Measurements from ENCODE around the gene TNFRSF19.
"Not testable (repeated sequence)": the region's sequence is repeated elsewhere in the genome, so short reads cannot be mapped to it uniquely, and the experiment has no call there.

Gene TNFRSF19

DNA sequence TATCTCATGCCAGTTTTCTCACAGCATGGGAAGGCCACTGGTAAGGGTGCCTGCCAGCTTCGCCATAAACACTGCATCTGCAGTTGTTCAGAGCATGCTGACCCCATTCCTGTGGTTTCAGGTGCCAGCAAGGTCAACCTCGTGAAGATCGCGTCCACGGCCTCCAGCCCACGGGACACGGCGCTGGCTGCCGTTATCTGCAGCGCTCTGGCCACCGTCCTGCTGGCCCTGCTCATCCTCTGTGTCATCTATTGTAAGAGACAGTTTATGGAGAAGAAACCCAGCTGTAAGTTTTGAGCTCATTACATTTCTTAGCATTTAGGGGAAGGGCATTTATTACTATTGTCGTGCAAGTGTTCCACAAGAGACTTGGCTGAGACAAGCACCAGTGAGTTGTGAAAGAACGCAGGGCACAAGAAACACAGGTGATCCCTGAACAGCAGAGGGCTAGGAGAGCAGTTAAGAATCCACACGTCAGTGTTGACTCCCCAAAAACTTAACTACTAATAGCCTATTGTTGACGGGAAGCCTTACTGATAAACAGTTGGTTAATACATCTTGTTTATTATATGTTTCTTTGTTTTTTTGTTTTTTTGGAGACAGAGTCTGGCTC is 88.8 kb downstream of the TNFRSF19 start:
- no peak for DNase-seq

DNA sequence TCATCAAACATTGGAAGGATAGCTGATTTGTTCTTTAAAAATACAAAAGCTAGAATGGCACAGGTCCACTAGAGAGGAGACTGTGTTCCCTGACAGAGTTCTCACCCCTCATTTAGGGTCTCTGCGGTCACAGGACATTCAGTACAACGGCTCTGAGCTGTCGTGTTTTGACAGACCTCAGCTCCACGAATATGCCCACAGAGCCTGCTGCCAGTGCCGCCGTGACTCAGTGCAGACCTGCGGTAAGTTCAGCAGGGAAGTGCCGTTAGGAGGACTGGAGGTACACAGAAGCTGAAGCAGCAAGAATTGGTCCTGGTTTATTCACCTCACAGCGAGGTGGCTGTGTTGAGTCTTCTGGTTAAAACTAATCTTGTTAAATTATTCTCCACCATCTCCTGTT is 90.0 kb downstream of the TNFRSF19 start:
- no peak for DNase-seq

DNA sequence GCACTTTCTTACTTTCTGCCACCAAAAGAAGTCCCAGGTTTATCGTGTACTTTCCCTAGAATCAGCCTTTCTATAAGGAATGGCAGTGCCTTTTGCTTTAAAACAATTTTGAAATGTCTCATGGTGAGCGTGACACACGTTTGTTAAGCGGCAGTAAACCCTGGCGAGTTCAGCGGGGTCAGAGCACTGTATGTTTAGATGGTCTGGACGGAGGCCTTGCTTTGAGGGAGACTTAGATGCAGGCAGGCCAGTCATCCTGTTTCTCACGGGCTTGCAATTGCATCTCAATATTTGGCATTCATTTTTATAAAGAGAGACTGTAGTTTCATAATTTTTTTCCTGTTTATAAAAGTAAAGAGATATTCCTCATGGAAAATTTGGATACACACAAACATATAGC is 96.4 kb downstream of the TNFRSF19 start:
- DNase-seq = no peak

DNA sequence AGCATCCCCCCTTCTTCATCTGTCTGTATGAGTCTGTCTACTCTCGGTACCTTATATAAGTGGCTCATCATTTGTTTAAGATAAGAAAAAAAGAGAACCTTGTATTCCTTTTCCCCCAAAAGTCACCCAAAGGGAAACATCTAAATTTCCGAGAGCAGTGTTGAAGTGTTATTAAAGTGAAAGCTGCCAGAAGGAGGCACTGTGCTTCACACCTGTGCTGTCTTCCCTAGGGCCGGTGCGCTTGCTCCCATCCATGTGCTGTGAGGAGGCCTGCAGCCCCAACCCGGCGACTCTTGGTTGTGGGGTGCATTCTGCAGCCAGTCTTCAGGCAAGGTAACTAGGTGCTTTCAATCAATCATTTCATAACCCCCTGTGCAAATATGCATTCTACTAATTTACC is 97.5 kb downstream of the TNFRSF19 start:
- no peak for DNase-seq

DNA sequence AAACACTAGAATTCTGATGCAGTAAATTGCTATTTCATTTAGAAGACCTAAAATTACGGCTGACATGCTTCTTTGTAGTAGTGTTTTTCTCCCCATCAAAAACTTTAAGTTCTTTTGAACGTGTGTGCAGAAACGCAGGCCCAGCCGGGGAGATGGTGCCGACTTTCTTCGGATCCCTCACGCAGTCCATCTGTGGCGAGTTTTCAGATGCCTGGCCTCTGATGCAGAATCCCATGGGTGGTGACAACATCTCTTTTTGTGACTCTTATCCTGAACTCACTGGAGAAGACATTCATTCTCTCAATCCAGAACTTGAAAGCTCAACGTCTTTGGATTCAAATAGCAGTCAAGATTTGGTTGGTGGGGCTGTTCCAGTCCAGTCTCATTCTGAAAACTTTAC is 98.3 kb downstream of the TNFRSF19 start:
- DNase-seq = peak; percentile 31

DNA sequence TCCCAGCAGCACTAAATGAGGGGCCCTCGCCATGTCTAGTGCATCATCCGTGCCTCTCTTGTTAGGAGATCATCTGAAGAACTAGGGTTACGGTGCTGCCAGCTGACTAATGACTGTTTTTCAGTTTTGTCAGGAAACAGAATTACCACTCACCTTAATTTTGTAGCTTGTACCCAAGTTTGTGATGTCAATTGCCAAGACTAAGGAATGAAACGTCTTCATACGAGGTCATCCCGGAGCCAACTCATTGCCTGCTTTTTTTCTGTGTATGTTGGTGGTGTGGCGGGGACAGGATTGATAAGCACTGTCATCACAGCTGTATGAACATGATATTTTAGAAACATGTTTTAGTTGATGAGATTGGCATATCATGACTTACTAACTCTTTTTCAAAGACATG is 100.6 kb downstream of the TNFRSF19 start:
- DNase-seq = no peak

DNA sequence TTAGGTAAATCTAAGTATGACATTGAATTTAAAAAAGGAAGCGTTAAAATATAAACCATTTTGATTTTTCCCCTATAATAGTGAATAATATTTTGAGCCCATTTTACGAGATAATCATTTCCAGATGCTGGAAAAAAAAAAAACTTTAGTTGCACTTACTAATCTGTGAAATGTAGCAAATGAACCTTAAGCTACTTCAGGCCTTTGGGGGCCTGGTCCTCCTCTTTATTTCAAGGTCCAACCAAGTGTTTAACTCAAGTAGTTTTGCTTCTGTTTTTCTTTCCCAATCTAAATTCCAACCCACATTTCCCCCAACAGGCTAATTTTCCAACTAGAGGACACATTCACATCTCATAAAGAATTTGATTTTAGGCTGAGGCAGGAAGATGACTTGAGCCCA is 101.2 kb downstream of the TNFRSF19 start:
- peak; percentile 69 for DNase-seq

DNA sequence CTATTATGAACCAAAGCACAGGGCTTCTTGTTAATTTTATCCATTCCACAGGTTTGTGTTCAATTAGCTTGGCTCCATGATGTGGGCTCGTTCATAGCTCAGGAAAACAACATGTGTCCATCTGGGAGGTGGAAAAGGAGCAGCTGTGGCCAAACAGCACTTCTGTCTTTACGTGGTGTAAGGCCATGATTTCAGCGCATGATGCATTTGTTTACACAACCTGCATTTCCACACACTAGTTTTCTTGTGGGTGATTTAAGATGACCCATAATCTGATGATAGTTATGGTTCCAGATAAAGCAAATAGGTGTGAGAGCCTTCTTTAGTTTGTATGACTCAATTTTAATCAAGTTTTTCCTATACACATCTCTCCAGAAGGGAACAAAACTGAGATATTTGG is 101.7 kb downstream of the TNFRSF19 start:
- peak; percentile 26 for DNase-seq

DNA sequence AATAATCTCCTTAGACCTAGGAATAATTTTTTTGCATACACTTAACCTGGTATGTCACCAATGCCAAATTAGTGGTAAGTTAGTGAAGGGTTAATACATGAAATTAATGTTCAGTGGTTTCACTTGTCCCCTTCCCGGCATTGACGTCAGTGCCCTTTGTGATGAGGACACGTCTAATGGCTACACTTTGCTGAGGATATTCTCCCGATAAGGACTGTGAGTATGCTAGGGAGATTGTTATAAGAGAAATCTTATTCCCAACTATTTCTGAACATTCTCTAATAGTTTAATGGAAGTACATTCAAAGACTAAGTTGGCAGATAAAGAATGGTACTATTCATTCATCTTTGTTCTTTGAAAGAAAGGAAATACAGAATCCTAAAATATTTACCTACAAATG is 102.4 kb downstream of the TNFRSF19 start:
- no peak for DNase-seq

DNA sequence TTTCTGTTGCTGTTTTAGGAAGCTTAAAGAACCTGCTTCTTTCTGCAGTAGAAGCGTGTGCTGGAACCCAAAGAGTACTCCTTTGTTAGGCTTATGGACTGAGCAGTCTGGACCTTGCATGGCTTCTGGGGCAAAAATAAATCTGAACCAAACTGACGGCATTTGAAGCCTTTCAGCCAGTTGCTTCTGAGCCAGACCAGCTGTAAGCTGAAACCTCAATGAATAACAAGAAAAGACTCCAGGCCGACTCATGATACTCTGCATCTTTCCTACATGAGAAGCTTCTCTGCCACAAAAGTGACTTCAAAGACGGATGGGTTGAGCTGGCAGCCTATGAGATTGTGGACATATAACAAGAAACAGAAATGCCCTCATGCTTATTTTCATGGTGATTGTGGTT is 103.1 kb downstream of the TNFRSF19 start:
- DNase-seq = peak; percentile 96

DNA sequence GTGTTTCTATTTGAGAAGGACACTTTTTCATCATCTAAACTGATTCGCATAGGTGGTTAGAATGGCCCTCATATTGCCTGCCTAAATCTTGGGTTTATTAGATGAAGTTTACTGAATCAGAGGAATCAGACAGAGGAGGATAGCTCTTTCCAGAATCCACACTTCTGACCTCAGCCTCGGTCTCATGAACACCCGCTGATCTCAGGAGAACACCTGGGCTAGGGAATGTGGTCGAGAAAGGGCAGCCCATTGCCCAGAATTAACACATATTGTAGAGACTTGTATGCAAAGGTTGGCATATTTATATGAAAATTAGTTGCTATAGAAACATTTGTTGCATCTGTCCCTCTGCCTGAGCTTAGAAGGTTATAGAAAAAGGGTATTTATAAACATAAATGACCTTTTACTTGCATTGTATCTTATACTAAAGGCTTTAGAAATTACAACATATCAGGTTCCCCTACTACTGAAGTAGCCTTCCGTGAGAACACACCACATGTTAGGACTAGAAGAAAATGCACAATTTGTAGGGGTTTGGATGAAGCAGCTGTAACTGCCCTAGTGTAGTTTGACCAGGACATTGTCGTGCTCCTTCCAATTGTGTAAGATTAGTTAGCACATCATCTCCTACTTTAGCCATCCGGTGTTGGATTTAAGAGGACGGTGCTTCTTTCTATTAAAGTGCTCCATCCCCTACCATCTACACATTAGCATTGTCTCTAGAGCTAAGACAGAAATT is 103.8 kb downstream of the TNFRSF19 start:
- no peak for DNase-seq

DNA sequence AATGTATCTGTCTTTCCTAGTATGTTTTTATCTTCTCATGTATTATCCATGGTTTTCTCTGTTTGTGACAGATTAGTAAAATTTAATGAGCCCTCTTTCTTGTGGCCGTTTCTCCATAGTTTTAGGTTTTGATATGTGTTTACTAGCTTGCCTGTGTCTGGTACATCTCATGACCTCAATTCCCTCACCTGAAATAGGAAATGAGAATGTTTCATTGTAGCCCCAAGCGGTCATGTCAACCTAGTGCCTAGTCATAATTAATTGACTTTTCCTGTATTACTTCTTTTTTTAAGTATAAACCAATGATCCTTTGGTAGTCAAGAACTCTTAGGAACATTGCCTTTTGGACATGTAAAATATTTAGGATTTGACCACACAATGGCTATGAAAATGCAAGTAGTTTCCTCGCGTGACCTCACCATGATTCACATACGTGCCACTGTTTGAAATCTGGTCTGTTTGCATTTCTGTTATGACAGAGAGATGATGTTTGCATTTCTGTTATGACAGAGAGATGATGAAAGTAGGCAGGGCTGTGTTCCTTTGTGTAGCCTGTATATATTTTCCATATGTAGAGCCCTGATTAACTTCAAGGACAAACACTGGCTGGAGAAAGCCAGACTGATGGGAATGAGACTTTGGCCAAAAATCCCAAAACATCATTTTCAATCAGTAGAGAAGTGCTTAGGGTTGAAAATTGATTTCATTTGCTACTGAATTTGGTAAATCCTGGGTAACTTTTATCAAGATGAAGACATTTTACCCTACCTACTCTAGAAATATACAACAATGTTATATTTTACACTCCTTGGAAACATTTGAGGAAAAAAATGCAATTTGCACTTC is 104.8 kb downstream of the TNFRSF19 start:
- DNase-seq = peak; percentile 94

DNA sequence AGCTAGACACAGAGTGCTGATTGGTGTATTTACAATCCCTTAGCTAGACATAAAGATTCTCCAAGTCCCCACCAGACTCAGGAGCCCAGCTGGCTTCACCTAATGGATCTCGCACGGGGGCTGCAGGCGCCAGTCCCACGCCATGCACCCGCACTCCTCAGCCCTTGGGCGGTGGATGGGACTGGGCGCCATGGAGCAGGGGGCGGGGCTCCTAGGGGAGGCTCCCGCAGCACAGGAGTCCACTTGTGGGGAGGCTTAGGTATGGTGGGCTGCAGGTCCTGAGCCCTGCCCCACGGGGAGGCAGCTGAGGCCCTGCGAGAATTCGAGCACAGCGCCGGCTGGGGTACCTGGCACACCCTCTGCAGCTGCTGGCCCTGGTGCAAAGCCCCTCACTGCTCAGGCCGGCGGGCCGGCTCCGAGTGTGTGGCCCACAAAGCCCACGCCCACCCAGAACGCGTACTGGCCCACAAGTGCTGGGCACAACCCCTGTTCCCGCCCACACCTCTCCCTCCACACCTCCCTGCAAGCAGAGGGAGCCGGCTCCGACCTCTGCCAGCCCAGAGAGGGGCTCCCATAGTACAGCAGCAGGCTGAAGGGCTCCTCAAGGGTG is 107.6 kb downstream of the TNFRSF19 start:
- DNase-seq = not testable (repeated sequence)

DNA sequence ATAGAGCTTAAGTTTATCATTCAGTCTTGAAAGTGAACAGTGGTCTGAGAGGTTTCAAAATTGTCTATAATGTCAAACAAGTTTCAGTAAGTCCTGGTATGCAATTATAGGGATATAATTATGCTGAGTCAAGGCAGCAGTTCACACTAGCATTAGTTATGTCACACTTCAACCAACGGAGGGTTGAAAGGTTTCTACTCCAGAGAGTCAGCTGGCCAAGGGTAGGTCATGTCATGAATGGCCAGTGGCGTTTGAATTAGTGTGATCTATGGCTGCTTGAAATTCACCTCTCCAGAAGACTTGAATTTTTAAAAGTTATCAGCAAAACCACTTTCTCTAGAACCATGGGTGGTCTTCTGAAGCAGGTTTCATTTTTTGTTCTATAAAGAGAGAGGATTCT is 108.6 kb downstream of the TNFRSF19 start:
- DNase-seq = no peak

DNA sequence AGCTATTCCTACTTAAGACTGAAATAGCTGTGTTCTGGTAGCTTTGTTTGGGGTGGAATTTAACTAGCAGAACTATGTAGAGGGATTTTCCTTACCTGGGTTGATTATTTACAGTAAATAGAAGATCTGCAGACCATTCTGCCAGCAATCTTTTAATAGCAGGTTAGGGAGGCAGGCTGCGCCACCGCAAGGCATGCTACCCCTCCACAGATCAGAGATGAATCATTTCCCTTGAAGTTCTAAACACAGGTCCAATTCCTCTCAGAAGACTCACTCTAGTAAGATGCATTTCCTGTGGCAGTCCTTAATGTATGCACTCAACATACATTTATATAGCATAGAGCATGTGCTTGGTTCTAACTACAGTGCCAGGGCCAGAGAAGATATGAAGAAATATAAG is 109.0 kb downstream of the TNFRSF19 start:
- DNase-seq = peak; percentile 85

DNA sequence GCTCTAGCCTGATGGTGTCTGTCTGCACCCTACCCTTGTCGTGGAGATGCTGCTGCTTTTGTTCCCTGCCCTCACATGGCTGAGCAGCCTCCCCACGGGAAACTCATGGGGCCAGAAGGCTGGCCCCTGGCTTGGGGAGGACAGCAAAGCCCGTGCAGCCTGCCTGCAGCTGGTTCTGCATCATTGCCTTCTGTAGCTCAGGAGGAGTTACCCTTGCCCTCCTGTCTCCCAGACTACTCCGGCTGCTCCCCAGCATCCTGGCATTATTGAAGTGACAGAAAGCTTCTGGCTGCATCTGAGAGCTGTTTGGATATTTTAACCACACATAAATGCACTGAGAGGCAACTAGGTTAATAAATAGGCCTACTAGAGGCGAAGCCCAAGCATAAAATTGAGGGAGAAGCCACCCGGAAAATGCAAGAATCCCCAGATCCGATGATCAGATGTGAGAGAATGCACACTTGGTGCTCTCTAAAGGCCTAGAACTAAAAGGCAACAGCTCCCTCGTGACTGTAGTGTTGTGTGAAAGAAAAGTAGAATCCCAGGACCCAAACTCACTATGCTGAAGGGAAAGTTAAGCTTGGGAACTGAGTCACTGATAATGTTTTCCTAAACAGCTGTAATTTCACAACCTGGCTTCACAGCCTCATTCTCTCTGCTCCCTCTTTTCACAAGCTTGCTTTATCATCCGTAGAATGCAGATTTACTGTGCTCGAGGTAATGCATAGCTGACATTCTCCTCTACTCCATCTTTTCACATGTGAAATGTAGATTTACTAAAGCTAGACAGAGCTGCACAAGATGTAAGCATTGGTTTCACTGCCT is 110.8 kb downstream of the TNFRSF19 start:
- peak; percentile 36 for DNase-seq

DNA sequence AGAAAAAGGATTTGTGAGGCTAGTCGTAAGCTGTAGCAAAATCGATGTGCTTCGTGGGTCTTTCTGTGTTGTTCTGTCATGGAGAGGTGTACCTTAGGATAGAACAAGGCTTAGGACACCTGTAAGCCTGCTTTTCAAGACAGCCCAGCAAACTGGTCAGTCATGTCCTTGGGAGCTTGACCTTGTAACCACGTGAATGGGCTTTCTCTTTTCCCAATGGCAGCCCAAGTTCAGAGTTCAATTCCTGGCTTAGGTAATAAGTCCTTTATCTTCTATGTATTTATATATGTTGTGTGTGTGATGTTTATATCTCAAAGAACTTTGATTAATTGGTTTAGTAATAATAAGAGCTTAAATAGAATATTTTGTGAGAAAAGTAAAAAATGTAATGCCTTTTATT is 112.9 kb downstream of the TNFRSF19 start:
- DNase-seq = no peak

DNA sequence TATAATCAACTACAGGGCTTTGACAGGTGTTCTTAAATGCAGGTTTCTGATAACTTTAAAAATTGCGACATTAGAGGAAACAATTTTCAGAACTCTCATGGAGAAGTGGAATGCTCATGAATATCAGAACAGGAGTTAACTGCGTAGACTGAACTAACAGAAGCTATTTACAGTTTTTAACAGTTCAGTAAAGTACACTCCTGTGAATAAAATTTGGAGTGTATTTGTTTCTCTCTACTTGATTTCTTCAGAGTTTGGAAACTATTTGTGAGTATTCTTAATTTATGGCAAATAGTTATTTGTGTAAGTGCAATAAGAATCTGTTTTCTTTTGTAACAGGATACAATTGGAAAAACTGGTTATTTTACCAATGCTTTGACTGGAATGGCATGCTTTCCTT is 114.4 kb downstream of the TNFRSF19 start:
- no peak for DNase-seq

DNA sequence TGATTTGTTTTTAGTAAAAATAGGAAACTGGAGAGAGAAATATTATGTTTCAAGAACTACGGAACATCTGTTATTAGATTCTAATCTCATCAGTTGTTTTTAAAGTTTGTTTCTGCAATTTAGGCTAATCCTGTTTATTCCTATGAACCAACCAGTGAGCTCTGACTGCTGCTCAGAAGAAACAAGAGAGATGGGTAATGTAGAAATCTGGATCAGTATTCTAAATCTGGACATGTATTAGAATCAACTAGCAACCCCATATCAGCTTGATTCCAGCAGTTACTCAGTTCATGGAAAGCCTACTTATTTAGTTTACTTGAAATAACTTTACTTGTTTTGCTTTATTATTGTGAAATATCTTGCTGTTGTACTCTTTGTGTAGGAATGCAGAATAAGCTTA is 115.2 kb downstream of the TNFRSF19 start:
- DNase-seq = no peak

DNA sequence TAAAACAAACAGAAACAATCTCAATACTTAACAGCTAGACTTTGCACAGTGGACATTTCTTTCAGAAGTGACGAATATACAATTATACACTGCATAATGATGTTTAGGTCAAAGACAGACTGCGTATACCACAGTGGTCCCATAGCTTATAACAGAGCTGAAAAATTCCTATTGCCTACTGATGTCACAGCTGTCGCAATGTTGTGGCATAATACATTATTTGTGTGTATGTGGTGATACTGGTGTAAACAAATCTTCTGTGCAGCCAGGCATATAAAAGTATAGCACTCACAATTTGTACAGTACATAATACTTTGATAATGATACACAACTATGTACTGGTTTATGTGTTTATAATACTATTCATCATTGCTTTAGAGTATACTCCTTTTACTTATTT is 116.7 kb downstream of the TNFRSF19 start:
- no peak for DNase-seq

DNA sequence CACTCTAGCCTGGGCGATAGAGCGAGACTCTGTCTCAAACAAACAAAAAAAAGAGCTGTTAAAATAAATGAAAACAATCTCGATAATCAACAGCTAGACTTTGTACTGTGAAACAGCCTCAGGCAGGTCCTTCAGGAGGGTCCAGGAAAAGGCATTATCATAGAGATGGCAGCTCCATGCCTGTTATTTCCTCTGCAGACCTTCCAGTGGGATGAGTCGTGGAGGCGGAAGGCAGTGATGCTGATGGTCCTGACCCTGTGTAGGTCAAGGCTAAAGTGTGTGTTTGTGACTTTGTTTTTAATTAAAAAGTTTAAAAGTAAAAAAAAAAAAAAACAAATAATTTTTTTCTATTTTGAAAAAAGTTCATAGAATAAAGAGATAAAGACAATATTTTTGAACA is 117.4 kb downstream of the TNFRSF19 start:
- DNase-seq = peak; percentile 16

DNA sequence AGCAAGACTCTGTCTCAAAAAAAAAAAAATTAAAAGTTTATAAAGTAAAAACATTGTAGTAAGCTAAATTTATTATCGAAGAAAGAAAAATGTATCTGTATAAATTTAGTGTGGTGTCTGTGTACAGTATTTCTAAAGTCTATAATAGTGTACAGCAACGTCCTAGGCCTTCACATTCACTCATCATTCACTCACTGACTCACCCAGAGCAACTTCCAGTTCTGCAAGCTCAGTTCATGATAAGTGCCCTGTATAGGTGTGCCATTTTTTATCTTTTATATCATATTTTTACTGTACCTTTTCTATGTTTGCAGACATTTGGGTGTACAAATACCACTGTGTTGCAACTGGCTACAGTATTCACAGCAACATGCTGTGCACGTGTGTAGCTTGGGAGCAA is 118.1 kb downstream of the TNFRSF19 start:
- no peak for DNase-seq

DNA sequence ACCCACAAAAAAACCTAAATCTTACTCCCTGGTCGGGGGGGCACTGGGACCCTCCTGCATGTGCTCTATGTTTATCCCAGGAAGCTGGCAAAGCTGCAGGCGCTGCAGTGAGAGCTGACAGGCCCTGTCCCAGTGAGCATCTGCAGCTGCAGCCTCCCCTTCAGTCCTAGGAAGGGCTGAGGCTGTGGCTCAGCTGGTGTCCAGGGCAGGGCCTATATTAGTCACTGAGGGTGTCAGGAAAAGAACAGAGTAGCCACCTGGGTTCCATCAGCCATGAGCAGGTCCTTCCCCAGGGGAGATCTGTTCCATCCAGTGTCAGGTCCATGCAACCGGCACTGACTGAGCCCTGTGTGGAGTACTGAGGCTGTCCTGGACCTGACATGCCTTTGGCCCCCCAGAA is 120.5 kb downstream of the TNFRSF19 start:
- DNase-seq = no peak
